ENCODE measurements around the gene COLEC12.

The COLEC12 gene

DNA sequence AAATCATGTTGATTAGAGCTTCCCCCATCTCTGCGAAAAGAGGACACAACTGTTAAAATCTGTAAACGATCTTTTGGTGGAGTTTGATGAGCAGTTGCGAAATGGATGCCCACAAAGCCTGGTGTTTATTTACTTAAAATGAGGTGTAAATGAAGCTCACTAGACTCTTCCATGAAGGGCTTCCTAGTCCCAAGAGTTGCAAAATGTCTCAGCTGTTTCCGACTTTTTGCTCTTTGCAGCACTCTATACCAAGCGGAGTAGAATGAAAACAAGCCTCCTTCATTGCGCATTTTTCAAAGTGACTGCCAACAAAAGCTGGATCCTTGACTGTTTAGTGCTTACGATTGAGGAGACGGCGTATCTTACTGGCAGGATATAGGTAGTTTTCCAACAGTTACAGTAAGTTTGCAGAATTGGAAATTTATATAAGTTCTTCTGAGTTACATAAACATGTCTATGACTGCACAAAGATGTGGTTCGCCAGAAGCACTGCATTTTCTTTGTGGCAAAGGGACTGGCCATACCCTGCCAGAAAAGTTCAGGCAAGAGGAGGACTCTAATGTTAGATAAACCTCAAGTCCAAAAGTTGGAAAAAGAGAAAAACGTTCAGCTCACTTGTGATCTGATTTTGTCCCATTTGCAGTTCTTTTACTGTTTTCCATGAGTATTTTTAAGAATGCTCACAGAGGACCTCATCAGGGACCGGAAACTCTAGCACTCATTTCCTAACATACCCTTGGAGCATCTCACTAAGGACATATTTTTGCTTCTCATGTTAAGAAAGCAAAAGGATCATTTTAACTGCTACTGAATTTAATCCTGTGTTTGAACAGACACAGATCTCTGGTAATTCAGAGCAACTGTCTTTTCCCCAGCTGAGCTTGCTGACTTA, 42.7 kb downstream of the COLEC12 start:
- peaks cover 26% of the 10 kb centered on the region for H3K4me1 ChIP-seq (ENCODE audit: control insufficient read depth, insufficient read depth, low read length, unreplicated experiment)
- H3K4me3 ChIP-seq (ENCODE audit: low read depth, low read length): peak overlapping the region; percentile 4; the same call in 1 of the 2 replicates
- peak overlapping the region; percentile 26 for H3K27ac ChIP-seq (ENCODE audit: low read depth, low read length)
- no peaks in the 10 kb centered on the region for H3K27me3 ChIP-seq (ENCODE audit: insufficient read depth, low read length)
- peaks cover 2% of the 10 kb centered on the region; the same call in 1 of the 2 replicates for H3K36me3 ChIP-seq (ENCODE audit: insufficient read depth, low read length)
- H2AFZ ChIP-seq (ENCODE audit: low read length, unreplicated experiment): peak overlapping the region; percentile 27
- no peaks in the 10 kb centered on the region for H3K79me2 ChIP-seq (ENCODE audit: control insufficient read depth, insufficient read depth, low read length, unreplicated experiment)

DNA sequence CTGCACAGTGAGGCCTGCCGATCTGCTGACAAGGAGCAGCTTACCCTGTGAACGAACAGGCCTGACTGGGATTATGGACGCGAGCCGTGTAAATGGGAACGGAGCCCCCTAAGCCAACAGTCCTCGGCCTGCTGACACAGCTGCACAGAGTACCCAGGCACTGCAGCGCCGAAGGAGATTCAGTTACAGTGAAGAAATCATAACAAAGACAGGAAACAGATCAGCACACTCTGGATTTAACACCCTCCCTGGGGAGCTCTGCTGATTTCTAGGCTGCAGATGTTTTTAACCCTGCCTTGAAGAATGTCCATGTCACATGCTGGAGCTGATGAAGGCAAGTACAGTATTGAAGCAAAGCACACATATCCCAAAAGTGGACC, 43.4 kb downstream of the COLEC12 start:
- no peak overlapping the region for H2AFZ ChIP-seq (ENCODE audit: low read length, unreplicated experiment)
- H3K27me3 ChIP-seq (ENCODE audit: insufficient read depth, low read length): no peaks in the 10 kb centered on the region
- H3K4me3 ChIP-seq (ENCODE audit: low read depth, low read length): peak overlapping the region; percentile 4
- peaks cover 26% of the 10 kb centered on the region for H3K4me1 ChIP-seq (ENCODE audit: control insufficient read depth, insufficient read depth, low read length, unreplicated experiment)
- H3K27ac ChIP-seq (ENCODE audit: low read depth, low read length): peak overlapping the region; percentile 26
- H3K79me2 ChIP-seq (ENCODE audit: control insufficient read depth, insufficient read depth, low read length, unreplicated experiment): no peaks in the 10 kb centered on the region
- H3K36me3 ChIP-seq (ENCODE audit: insufficient read depth, low read length): peaks cover under 1% of the 10 kb centered on the region; the same call in 1 of the 2 replicates

DNA sequence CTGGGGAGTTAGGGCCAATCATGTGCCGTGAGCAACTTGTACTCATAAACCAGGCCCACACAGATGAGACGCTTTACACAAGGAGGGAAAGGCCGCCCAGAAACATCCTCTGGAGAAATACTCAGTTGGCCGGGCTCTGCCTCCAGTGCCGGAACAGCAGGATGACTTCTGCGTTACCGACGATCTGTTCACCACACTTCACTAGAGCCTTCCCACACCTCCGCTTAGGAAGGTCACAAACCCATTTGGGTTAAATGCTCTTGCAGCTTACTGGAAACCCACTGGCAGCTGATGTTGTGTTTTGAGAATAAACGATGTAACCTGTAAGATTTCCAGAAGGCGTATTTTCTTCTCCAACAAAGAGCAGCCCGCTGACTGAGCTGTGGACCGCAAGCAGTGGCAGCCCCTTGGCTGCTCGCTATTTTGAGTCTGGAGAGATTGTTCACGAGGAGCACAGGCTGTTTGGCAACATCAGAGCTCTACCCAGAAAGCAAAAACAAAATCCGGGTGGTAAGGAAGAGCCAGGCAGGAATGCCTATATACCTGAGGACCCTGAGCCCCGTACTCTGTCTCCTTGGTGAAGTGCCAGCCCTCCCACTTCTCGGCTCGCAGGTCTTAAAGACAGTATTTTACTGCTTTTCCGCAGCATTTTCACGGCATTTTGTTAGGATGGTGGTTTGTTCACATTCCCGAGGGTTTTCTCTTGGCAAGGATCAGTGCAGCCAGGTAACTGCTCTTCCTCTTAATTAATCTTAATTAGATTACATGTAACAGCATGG, 44.0 kb downstream of the COLEC12 start:
- no peaks in the 10 kb centered on the region for H3K79me2 ChIP-seq (ENCODE audit: control insufficient read depth, insufficient read depth, low read length, unreplicated experiment)
- H3K27ac ChIP-seq (ENCODE audit: low read depth, low read length): no peak overlapping the region; the same call in 1 of the 2 replicates
- H3K4me3 ChIP-seq (ENCODE audit: low read depth, low read length): peak overlapping the region; percentile 4
- no peak overlapping the region for H2AFZ ChIP-seq (ENCODE audit: low read length, unreplicated experiment)
- peaks cover 26% of the 10 kb centered on the region for H3K4me1 ChIP-seq (ENCODE audit: control insufficient read depth, insufficient read depth, low read length, unreplicated experiment)
- no peaks in the 10 kb centered on the region for H3K27me3 ChIP-seq (ENCODE audit: insufficient read depth, low read length)
- no peaks in the 10 kb centered on the region for H3K36me3 ChIP-seq (ENCODE audit: insufficient read depth, low read length)

DNA sequence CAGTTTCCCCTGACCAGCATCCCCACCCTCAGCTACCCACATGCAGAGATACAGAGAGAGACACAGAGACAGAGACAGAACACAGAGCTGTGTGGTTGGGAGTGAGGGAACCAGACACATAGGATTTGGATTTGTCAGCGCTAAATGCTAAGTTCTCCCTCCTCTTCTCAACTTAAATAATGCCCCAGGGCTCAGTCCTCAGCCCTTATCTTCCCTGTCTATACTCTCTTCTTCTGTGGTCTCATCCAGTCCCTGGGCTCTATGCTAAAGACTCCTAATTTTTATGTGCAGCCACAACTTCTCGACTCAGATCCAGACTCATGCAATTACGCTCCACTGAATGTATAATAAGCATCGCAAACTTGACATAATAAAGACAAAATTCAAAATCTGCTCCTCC, 47.1 kb downstream of the COLEC12 start:
- Histone ChIP-seq H2AFZ (ENCODE audit: low read length, unreplicated experiment) (no peak overlapping the region), H3K27ac (ENCODE audit: low read depth, low read length) (no peak overlapping the region), H3K27me3 (ENCODE audit: insufficient read depth, low read length) (no peaks in the 10 kb centered on the region), H3K36me3 (ENCODE audit: insufficient read depth, low read length) (no peaks in the 10 kb centered on the region), H3K4me3 (ENCODE audit: low read depth, low read length) (no peak overlapping the region), H3K4me1 (ENCODE audit: control insufficient read depth, insufficient read depth, low read length, unreplicated experiment) (peaks cover 24% of the 10 kb centered on the region), H3K79me2 (ENCODE audit: control insufficient read depth, insufficient read depth, low read length, unreplicated experiment) (no peaks in the 10 kb centered on the region)

DNA sequence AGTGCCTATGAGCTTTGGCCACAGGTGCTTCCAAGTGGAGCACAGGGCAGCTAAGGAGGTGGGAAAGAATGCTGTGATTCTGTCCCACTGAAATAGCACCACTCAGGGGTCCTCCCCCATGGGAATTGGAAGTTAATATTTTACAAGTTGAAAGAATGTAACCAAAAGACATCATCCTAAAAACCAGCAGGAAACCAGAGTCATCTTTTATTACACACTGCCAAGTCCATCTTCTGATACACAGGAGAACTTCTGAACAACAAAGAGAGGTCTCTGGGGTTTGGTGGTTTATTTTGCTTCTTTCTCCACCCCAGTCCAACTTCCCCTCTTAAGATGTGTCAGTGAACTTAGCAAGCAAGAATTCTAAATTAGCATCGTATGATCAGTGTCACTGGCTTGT, 47.7 kb downstream of the COLEC12 start:
- H3K36me3 ChIP-seq (ENCODE audit: insufficient read depth, low read length): no peaks in the 10 kb centered on the region
- H3K79me2 ChIP-seq (ENCODE audit: control insufficient read depth, insufficient read depth, low read length, unreplicated experiment): no peaks in the 10 kb centered on the region
- H3K27me3 ChIP-seq (ENCODE audit: insufficient read depth, low read length): no peaks in the 10 kb centered on the region
- H3K4me1 ChIP-seq (ENCODE audit: control insufficient read depth, insufficient read depth, low read length, unreplicated experiment): peaks cover 18% of the 10 kb centered on the region
- H3K4me3 ChIP-seq (ENCODE audit: low read depth, low read length): no peak overlapping the region
- no peak overlapping the region for H2AFZ ChIP-seq (ENCODE audit: low read length, unreplicated experiment)
- no peak overlapping the region for H3K27ac ChIP-seq (ENCODE audit: low read depth, low read length)

DNA sequence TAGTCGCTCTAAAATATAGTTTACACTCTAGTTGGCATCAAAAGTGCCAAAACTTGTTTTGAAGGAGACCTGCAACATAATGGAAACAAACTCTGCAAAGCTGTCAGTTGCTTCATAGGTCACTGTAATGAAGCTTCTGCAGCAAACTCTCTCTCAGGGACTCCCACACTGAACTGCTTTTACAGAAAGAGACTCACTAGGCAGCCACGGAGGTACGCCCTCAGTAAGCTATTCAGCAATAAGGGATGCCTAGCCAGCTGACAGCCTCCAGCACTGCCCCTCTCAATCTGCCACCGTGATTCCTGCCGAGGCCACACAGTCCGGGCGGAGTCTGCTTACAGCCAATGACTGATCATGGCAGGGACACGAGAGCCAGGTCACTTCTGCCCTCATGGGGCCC, 51.1 kb downstream of the COLEC12 start:
- H3K27ac ChIP-seq (ENCODE audit: low read depth, low read length): no peak overlapping the region
- no peak overlapping the region for H3K4me3 ChIP-seq (ENCODE audit: low read depth, low read length)

DNA sequence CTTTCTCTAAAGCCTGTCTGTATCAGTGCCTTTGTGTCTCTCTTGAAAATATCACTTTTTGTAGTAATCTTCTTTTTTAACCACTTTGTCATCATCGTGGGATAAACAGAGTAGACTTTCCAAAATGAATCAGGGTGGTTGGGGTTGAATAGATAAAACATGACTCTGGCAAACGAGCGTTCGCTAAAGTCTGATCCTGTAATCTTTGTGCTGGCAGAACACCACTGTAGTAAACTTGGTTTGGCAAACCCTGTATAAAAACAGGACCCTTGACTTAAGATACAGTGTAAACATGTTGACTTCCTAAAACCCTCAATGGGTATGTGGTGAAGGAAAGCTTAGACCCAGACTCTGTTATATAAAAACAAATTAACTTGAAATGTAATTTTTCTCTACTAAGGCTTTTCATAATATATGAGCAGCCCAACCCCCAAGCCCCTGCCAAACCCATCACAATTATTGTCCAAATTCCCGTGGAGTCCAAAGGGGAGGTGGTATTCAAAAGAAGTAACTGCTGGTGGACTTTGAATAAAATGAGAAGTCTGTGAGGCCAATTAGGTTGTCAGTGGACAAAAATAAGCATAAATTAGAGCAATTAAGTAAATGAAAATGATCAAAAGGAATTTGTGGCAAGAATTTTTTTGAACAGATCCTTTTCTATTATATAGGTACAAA, 52.2 kb downstream of the COLEC12 start:
- Histone ChIP-seq H3K79me2 (ENCODE audit: control insufficient read depth, insufficient read depth, low read length, unreplicated experiment) (no peaks in the 10 kb centered on the region), H3K27me3 (ENCODE audit: insufficient read depth, low read length) (no peaks in the 10 kb centered on the region), H3K4me1 (ENCODE audit: control insufficient read depth, insufficient read depth, low read length, unreplicated experiment) (peaks cover 9% of the 10 kb centered on the region), H2AFZ (ENCODE audit: low read length, unreplicated experiment) (no peak overlapping the region), H3K4me3 (ENCODE audit: low read depth, low read length) (no peak overlapping the region), H3K36me3 (ENCODE audit: insufficient read depth, low read length) (no peaks in the 10 kb centered on the region), H3K27ac (ENCODE audit: low read depth, low read length) (no peak overlapping the region)

More for the DNA sequence above, 51.1 kb downstream of the COLEC12 start:
- no peak overlapping the region for H2AFZ ChIP-seq (ENCODE audit: low read length, unreplicated experiment)
- H3K36me3 ChIP-seq (ENCODE audit: insufficient read depth, low read length): no peaks in the 10 kb centered on the region
- no peaks in the 10 kb centered on the region for H3K27me3 ChIP-seq (ENCODE audit: insufficient read depth, low read length)
- no peaks in the 10 kb centered on the region for H3K79me2 ChIP-seq (ENCODE audit: control insufficient read depth, insufficient read depth, low read length, unreplicated experiment)
- H3K4me1 ChIP-seq (ENCODE audit: control insufficient read depth, insufficient read depth, low read length, unreplicated experiment): peaks cover 9% of the 10 kb centered on the region

DNA sequence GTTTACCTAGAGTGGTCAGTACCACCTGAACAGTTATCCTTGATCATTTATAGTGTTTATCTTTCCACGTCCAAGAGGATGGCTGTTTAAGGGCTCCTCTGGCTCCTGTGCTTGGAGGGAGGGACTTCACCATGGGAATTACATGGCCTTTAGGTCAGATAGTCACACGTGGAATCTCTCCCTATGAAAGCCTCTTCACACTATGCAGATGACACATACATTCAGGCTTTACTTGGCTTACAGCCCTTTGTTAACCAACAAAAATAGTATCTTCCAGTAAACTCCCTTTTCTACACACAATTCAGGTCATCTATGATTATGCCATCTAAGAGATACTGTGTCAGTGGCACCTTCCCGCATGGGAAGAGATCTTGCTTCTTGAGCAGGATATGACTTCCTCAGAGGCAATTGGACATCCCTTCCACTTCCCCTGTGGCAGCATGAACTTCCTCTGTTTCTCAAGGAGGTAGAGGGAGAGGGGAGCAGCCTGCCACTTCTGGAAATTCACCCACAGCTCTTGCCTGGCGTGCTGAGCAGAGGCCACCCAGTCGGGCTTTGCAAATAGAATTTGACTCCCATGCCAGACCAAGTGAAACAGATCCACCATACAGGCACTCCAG, 53.5 kb downstream of the COLEC12 start:
- Histone ChIP-seq H3K4me3 (ENCODE audit: low read depth, low read length) (no peak overlapping the region), H3K79me2 (ENCODE audit: control insufficient read depth, insufficient read depth, low read length, unreplicated experiment) (no peaks in the 10 kb centered on the region), H3K27me3 (ENCODE audit: insufficient read depth, low read length) (no peaks in the 10 kb centered on the region), H3K36me3 (ENCODE audit: insufficient read depth, low read length) (no peaks in the 10 kb centered on the region), H2AFZ (ENCODE audit: low read length, unreplicated experiment) (no peak overlapping the region), H3K27ac (ENCODE audit: low read depth, low read length) (no peak overlapping the region), H3K4me1 (ENCODE audit: control insufficient read depth, insufficient read depth, low read length, unreplicated experiment) (peaks cover 9% of the 10 kb centered on the region)

DNA sequence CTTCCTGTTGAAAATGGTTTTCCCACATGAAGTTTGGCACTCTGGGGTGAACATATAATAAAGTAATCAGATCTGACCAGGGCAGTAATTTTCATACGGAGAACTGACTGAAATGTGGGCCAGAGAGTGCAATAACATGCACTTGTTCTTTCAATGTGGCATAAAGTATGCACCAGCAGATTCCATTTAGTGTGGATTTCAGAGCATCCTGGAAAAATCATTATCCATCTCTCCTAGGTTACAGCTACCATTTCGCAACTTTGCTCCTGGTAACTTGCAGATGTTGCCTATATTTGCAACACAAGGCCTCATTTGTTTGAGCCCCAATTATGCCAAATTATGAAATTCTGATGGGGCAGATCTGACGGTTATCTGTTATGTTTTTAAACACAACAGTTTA, 55.4 kb downstream of the COLEC12 start:
- Histone ChIP-seq H3K4me1 (ENCODE audit: control insufficient read depth, insufficient read depth, low read length, unreplicated experiment) (peaks cover 9% of the 10 kb centered on the region), H3K27ac (ENCODE audit: low read depth, low read length) (no peak overlapping the region), H3K4me3 (ENCODE audit: low read depth, low read length) (no peak overlapping the region), H3K27me3 (ENCODE audit: insufficient read depth, low read length) (no peaks in the 10 kb centered on the region), H3K36me3 (ENCODE audit: insufficient read depth, low read length) (no peaks in the 10 kb centered on the region), H3K79me2 (ENCODE audit: control insufficient read depth, insufficient read depth, low read length, unreplicated experiment) (no peaks in the 10 kb centered on the region), H2AFZ (ENCODE audit: low read length, unreplicated experiment) (no peak overlapping the region)

DNA sequence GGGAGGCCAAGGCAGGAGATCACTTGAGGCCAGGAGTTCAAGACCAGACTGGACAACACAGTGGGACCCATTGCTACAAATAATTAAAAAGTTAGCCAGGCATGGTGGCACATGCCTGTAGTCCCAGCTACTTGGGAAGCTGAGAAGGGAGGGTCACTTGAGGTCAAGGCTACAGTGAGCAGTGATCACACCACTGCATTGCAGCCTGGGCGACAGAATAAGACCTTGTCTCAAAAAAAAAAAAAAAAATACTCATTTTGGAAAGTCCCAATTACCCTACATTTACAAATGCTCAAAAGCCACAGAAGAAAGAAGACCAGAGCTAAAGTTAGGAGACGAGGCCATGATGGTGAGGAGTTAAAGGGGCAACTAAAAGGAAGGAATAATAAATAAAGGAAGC, 61.9 kb downstream of the COLEC12 start:
- Histone ChIP-seq H3K27ac (ENCODE audit: low read depth, low read length) (no peak overlapping the region), H3K4me1 (ENCODE audit: control insufficient read depth, insufficient read depth, low read length, unreplicated experiment) (peaks cover 17% of the 10 kb centered on the region), H2AFZ (ENCODE audit: low read length, unreplicated experiment) (no peak overlapping the region), H3K4me3 (ENCODE audit: low read depth, low read length) (no peak overlapping the region), H3K27me3 (ENCODE audit: insufficient read depth, low read length) (no peaks in the 10 kb centered on the region), H3K79me2 (ENCODE audit: control insufficient read depth, insufficient read depth, low read length, unreplicated experiment) (no peaks in the 10 kb centered on the region), H3K36me3 (ENCODE audit: insufficient read depth, low read length) (no peaks in the 10 kb centered on the region)

All from ACC112 (cell line).